Measurements from ENCODE around the gene CIDEB.

CIDEB gene

GRCh38 chr14:24297190-24297964 lies 10.4 kb downstream of the CIDEB start:
- Histone ChIP-seq H3K27me3 (ENCODE audit: control insufficient read depth, insufficient read depth, low read length) (no peaks in the 10 kb centered on the region), H3K36me3 (ENCODE audit: control insufficient read depth, insufficient read depth, low read length) (peaks cover 32% of the 10 kb centered on the region), H3K9ac (ENCODE audit: low read length) (no peak overlapping the region), H3K4me3 (ENCODE audit: low read depth, low read length) (no peak overlapping the region), H3K27ac (ENCODE audit: low read depth, low read length) (no peak overlapping the region), H3K4me1 (ENCODE audit: control insufficient read depth, insufficient read depth, low read length) (peaks cover 14% of the 10 kb centered on the region), H3K9me3 (ENCODE audit: control insufficient read depth, insufficient read depth, low read depth, low read length) (no peaks in the 10 kb centered on the region)

GRCh38 chr14:24296341-24297157 lies 11.2 kb downstream of the CIDEB start:
- Histone ChIP-seq H3K27ac (ENCODE audit: low read depth, low read length) (no peak overlapping the region), H3K9me3 (ENCODE audit: control insufficient read depth, insufficient read depth, low read depth, low read length) (no peaks in the 10 kb centered on the region), H3K36me3 (ENCODE audit: control insufficient read depth, insufficient read depth, low read length) (peaks cover 32% of the 10 kb centered on the region), H3K4me3 (ENCODE audit: low read depth, low read length) (no peak overlapping the region), H3K27me3 (ENCODE audit: control insufficient read depth, insufficient read depth, low read length) (no peaks in the 10 kb centered on the region), H3K9ac (ENCODE audit: low read length) (no peak overlapping the region), H3K4me1 (ENCODE audit: control insufficient read depth, insufficient read depth, low read length) (peaks cover 14% of the 10 kb centered on the region)

GRCh38 chr14:24293525-24293924 lies 14.3 kb downstream of the CIDEB start:
- no peak overlapping the region for H3K9ac ChIP-seq (ENCODE audit: low read length)
- peaks cover 5% of the 10 kb centered on the region; the same call in 1 of the 2 replicates for H3K4me1 ChIP-seq (ENCODE audit: control insufficient read depth, insufficient read depth, low read length)
- H3K36me3 ChIP-seq (ENCODE audit: control insufficient read depth, insufficient read depth, low read length), result peaks cover 51% of the 10 kb centered on the region
- no peak overlapping the region for H3K27ac ChIP-seq (ENCODE audit: low read depth, low read length)
- no peaks in the 10 kb centered on the region for H3K27me3 ChIP-seq (ENCODE audit: control insufficient read depth, insufficient read depth, low read length)
- no peaks in the 10 kb centered on the region for H3K9me3 ChIP-seq (ENCODE audit: control insufficient read depth, insufficient read depth, low read depth, low read length)
- H3K4me3 ChIP-seq (ENCODE audit: low read depth, low read length), result no peak overlapping the region

GRCh38 chr14:24292118-24292807 lies 15.5 kb downstream of the CIDEB start:
- no peak overlapping the region for H3K27ac ChIP-seq (ENCODE audit: low read depth, low read length)
- peaks cover 5% of the 10 kb centered on the region; the same call in 1 of the 2 replicates for H3K4me1 ChIP-seq (ENCODE audit: control insufficient read depth, insufficient read depth, low read length)
- no peak overlapping the region for H3K9ac ChIP-seq (ENCODE audit: low read length)
- H3K4me3 ChIP-seq (ENCODE audit: low read depth, low read length), result no peak overlapping the region
- no peaks in the 10 kb centered on the region for H3K9me3 ChIP-seq (ENCODE audit: control insufficient read depth, insufficient read depth, low read depth, low read length)
- peaks cover 51% of the 10 kb centered on the region for H3K36me3 ChIP-seq (ENCODE audit: control insufficient read depth, insufficient read depth, low read length)
- H3K27me3 ChIP-seq (ENCODE audit: control insufficient read depth, insufficient read depth, low read length), result no peaks in the 10 kb centered on the region

- Histone ChIP-seq H3K9me3 (ENCODE audit: control insufficient read depth, insufficient read depth, low read depth, low read length) (no peaks in the 10 kb centered on the region), H3K9ac (ENCODE audit: low read length) (no peak overlapping the region)
Measured at GRCh38 chr14:24291446-24292117, 16.2 kb downstream of the CIDEB start.

GRCh38 chr14:24290746-24291145 lies 17.0 kb downstream of the CIDEB start:
- H3K9ac ChIP-seq (ENCODE audit: low read length), result no peak overlapping the region
- no peaks in the 10 kb centered on the region for H3K9me3 ChIP-seq (ENCODE audit: control insufficient read depth, insufficient read depth, low read depth, low read length)
- no peaks in the 10 kb centered on the region for H3K27me3 ChIP-seq (ENCODE audit: control insufficient read depth, insufficient read depth, low read length)
- H3K27ac ChIP-seq (ENCODE audit: low read depth, low read length), result no peak overlapping the region
- no peak overlapping the region for H3K4me3 ChIP-seq (ENCODE audit: low read depth, low read length)
- H3K4me1 ChIP-seq (ENCODE audit: control insufficient read depth, insufficient read depth, low read length), result no peaks in the 10 kb centered on the region
- peaks cover 44% of the 10 kb centered on the region for H3K36me3 ChIP-seq (ENCODE audit: control insufficient read depth, insufficient read depth, low read length)

More at GRCh38 chr14:24291446-24292117, 16.2 kb downstream of the CIDEB start:
- no peak overlapping the region for H3K4me3 ChIP-seq (ENCODE audit: low read depth, low read length)
- no peak overlapping the region for H3K27ac ChIP-seq (ENCODE audit: low read depth, low read length)
- peaks cover 3% of the 10 kb centered on the region; the same call in 1 of the 2 replicates for H3K4me1 ChIP-seq (ENCODE audit: control insufficient read depth, insufficient read depth, low read length)
- peaks cover 51% of the 10 kb centered on the region for H3K36me3 ChIP-seq (ENCODE audit: control insufficient read depth, insufficient read depth, low read length)
- H3K27me3 ChIP-seq (ENCODE audit: control insufficient read depth, insufficient read depth, low read length), result no peaks in the 10 kb centered on the region

- no peaks in the 10 kb centered on the region for H3K27me3 ChIP-seq (ENCODE audit: control insufficient read depth, insufficient read depth, low read length)
- no peaks in the 10 kb centered on the region for H3K4me1 ChIP-seq (ENCODE audit: control insufficient read depth, insufficient read depth, low read length)
- no peak overlapping the region for H3K9ac ChIP-seq (ENCODE audit: low read length)
- H3K27ac ChIP-seq (ENCODE audit: low read depth, low read length), result no peak overlapping the region
- peaks cover 38% of the 10 kb centered on the region for H3K36me3 ChIP-seq (ENCODE audit: control insufficient read depth, insufficient read depth, low read length)
- H3K4me3 ChIP-seq (ENCODE audit: low read depth, low read length), result no peak overlapping the region
- H3K9me3 ChIP-seq (ENCODE audit: control insufficient read depth, insufficient read depth, low read depth, low read length), result no peaks in the 10 kb centered on the region
Measured at GRCh38 chr14:24289649-24290280, 18.0 kb downstream of the CIDEB start.

- Histone ChIP-seq H3K4me3 (ENCODE audit: low read depth, low read length) (no peak overlapping the region), H3K27ac (ENCODE audit: low read depth, low read length) (no peak overlapping the region), H3K27me3 (ENCODE audit: control insufficient read depth, insufficient read depth, low read length) (no peaks in the 10 kb centered on the region)
Measured at GRCh38 chr14:24286996-24287395, 20.8 kb downstream of the CIDEB start.

GRCh38 chr14:24285351-24285750 lies 22.4 kb downstream of the CIDEB start:
- H3K4me1 ChIP-seq (ENCODE audit: control insufficient read depth, insufficient read depth, low read length), result no peaks in the 10 kb centered on the region
- no peak overlapping the region for H3K9ac ChIP-seq (ENCODE audit: low read length)
- no peaks in the 10 kb centered on the region for H3K9me3 ChIP-seq (ENCODE audit: control insufficient read depth, insufficient read depth, low read depth, low read length)
- H3K27me3 ChIP-seq (ENCODE audit: control insufficient read depth, insufficient read depth, low read length), result no peaks in the 10 kb centered on the region
- 0 out of 2 replicates have a peak, but pooled peaks cover 11% of the 10 kb centered on the region for H3K36me3 ChIP-seq (ENCODE audit: control insufficient read depth, insufficient read depth, low read length)
- H3K27ac ChIP-seq (ENCODE audit: low read depth, low read length), result no peak overlapping the region
- no peak overlapping the region for H3K4me3 ChIP-seq (ENCODE audit: low read depth, low read length)

More at GRCh38 chr14:24286996-24287395, 20.8 kb downstream of the CIDEB start:
- Histone ChIP-seq H3K36me3 (ENCODE audit: control insufficient read depth, insufficient read depth, low read length) (peaks cover 27% of the 10 kb centered on the region), H3K9me3 (ENCODE audit: control insufficient read depth, insufficient read depth, low read depth, low read length) (no peaks in the 10 kb centered on the region), H3K4me1 (ENCODE audit: control insufficient read depth, insufficient read depth, low read length) (no peaks in the 10 kb centered on the region), H3K9ac (ENCODE audit: low read length) (no peak overlapping the region)

GRCh38 chr14:24284501-24285035 lies 23.2 kb downstream of the CIDEB start:
- H3K4me1 ChIP-seq (ENCODE audit: control insufficient read depth, insufficient read depth, low read length), result no peaks in the 10 kb centered on the region
- H3K27ac ChIP-seq (ENCODE audit: low read depth, low read length), result no peak overlapping the region
- H3K9ac ChIP-seq (ENCODE audit: low read length), result no peak overlapping the region
- no peaks in the 10 kb centered on the region for H3K27me3 ChIP-seq (ENCODE audit: control insufficient read depth, insufficient read depth, low read length)
- no peak overlapping the region for H3K4me3 ChIP-seq (ENCODE audit: low read depth, low read length)
- 0 out of 2 replicates have a peak, but pooled peaks cover 4% of the 10 kb centered on the region for H3K36me3 ChIP-seq (ENCODE audit: control insufficient read depth, insufficient read depth, low read length)
- H3K9me3 ChIP-seq (ENCODE audit: control insufficient read depth, insufficient read depth, low read depth, low read length), result no peaks in the 10 kb centered on the region

Measured in HUES6 (cell line).